Adrenal gland (tissue), 12 donors: ENCODE data around the gene CMIP. TPM values are rescaled to one million over a fixed set of nuclear protein-coding genes. Genes with fewer than 3 reads are reported as not detected.

Source experiments
- DNase-seq, 7 donors: peaks; one replicate each; pipeline ENCODE4 v3.0.0-alpha.2; 2019 to 2020
- H3K27ac ChIP-seq, 5 donors: fragments of 200-600 bp; sonication (generic) in 4 of 5; 1 replicate in 3 of 5; 2 replicates in 2 of 5; pipeline versions ENCODE4 v1.5.1 to v1.8.0; 2016 to 2020; ENCODE audit warnings: mild to moderate bottlenecking in 1 of 5
- H3K27me3 ChIP-seq: fragments of 200-600 bp; 2 replicates; pipeline ENCODE4 v1.8.0; 2021
- H3K36me3 ChIP-seq, 2 donors: fragments of 200-600 bp; replicated peaks in 1 of 2; 1 replicate in 1 of 2; 2 replicates in 1 of 2; pipeline versions ENCODE4 v1.5.1 to v1.8.0; 2018 to 2022
- H3K4me1 ChIP-seq, 2 donors: fragments of 200-600 bp; replicated peaks in 1 of 2; 1 replicate in 1 of 2; 2 replicates in 1 of 2; pipeline versions ENCODE4 v1.5.1 to v1.8.0; 2018 to 2021
- H3K4me3 ChIP-seq, 4 donors: fragments of 200-600 bp; sonication (generic) in 3 of 4; one replicate each; pipeline ENCODE4 v1.5.1; 2016 to 2018
- H3K9me3 ChIP-seq, 3 donors: fragments of 200-600 bp; sonication (generic) in 1 of 3; replicated peaks in 1 of 3; 1 replicate in 2 of 3; 2 replicates in 1 of 3; pipeline versions ENCODE4 v1.5.1 to v1.8.0; 2016 to 2021
- CTCF ChIP-seq, 6 experiments: fragments of 450-650 bp in 4 of 6; fragments of 200-600 bp in 2 of 6; sonication (generic) in 1 of 6; IDR thresholded peaks; 1 replicate in 5 of 6; 2 replicates in 1 of 6; pipeline versions ENCODE4 v1.5.1 to v1.8.0; 2016 to 2021; ENCODE audit warnings: antibody characterized with exemption in 6 of 6, mild to moderate bottlenecking in 2 of 6, moderate library complexity in 1 of 6
- POLR2A ChIP-seq, 2 donors: fragments of 450-650 bp; IDR thresholded peaks; one replicate each; pipeline ENCODE4 v1.6.1; 2017; ENCODE audit warnings: antibody characterized with exemption in 2 of 2, mild to moderate bottlenecking in 2 of 2, moderate library complexity in 1 of 2
- WGBS, 4 donors: extraction: QIAGEN DNeasy Blood & Tissue Kit in 2 of 4; methylation state at CpG; one replicate each; pipeline versions ENCODE4 v1.1.5 to v1.1.7; 2013 to 2017; 5-methylcytosine and 5-hydroxymethylcytosine counted together
- intact Hi-C, 2 donors: fragments of 100-400 bp; cut with DNase I; formaldehyde crosslinking; loops; one replicate each; pipeline versions ENCODE4 v1.14.1 to v1.15.0; 2022 to 2023
- polyA plus RNA-seq, 3 donors: library from polyadenylated mRNA; stranded (reverse); fragments of 200-250 nt in 2 of 3; fragments of 350-450 nt in 1 of 3; fragmentation: Illumina TruSeq in 1 of 3; extraction: RNeasy Lipid Tissue Mini Kit (QIAGEN cat#74804) in 1 of 3; gene quantifications; one replicate each; pipeline ENCODE4 v1.2.3, GENCODE V29; 2013 to 2014
- total RNA-seq, 9 donors: library from RNA; depleted of rRNA in 4 of 9; stranded (reverse); fragments of >200 nt in 4 of 9; fragments of 120-200 nt in 1 of 9; fragmentation: NEBNext Ultra II Directional in 1 of 9; extraction: Animal tissue kit (Norgen Biotek cat#: 25700) in 1 of 9; gene quantifications; one replicate each; pipeline versions ENCODE4 v1.1.0 to v1.2.4, GENCODE V29; 2013 to 2023
- donor health status: healthy with polysubstance abuse.
- donor health status: Bipolar disorder and iron deficiency.
- donor health status: DM: yes; HTN: yes; CAD: no.
- donor health status: DM: no; HTN: no; CAD: no.
- donor health status: DM: no; HTN: no; CAD: no.
- donor health status: DM: yes; HTN: yes; CAD: no.

The CMIP gene
- total and polyA plus RNA-seq, 12 donors: 8.1 to 87.9 (median 42.5) TPM

GRCh38 chr16:81537721-81538561 lies 93.3 kb downstream of the CMIP start:
- intact Hi-C loops: loop anchor here in 1 of 2 donors (10.0 kb wide), 1 partner anchor 57 kb away; no protein-coding TSS in a partner anchor
- no peak for DNase-seq
- Histone ChIP-seq H3K9me3 (no peaks in the 10 kb centered on the region), H3K27me3 (no peaks in the 10 kb centered on the region), H3K36me3 (no peaks in the 10 kb centered on the region), H3K27ac (no peak overlapping the region), H3K4me3 (no peak overlapping the region), H3K4me1 (peaks cover 8 to 23% of the 10 kb centered on the region in 2 donors)
- no peak for TF ChIP-seq POLR2A (IDR thresholded peaks at IDR 0.05)
- TF ChIP-seq CTCF (IDR thresholded peaks at IDR 0.05): no peak
- WGBS, 4 donors: 86 to 91% (median 88%) methylated on average over 12 to 18 of the region's 18 CpGs

DNA sequence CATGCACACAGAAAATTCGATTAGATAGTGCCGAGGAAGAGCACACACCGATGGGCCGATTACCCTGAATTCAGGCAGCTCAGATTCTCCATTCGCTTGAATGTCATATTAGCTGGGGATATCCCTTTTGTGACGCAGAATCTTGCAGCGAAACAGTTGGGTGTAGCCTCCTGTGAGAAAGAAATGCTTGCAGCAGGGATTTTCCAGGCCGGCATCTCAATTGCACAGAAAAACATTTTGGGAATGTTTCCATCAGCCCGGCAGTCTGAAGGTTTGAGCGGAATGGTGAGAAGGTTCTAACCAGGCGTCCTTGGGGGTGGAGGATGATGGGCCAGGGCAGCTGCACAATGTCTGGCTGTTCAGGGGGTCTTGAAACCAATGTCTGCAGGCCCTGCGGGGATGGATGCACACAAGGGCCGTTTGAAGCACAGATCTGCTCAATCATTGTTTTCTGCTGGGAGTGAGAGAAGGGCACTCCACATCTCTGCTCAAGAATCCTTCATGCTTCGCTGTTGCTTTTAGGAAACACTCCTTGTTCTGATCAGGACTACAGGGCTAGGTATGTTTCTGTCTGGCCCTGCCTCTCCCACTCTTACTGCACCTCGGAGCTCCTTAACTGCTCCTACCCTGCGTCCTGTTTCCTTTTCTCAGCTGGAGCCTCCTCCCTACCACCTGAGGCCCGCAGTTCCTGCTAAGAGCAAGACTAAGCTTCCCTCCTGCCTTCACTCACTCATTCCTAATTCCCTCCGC lies 94.6 kb downstream of the CMIP start:
- WGBS, 4 donors: 74 to 89% (median 83%) methylated on average over 18 of the region's 18 CpGs
- intact Hi-C loops: loop anchor here in 1 of 2 donors (10.0 kb wide), 1 partner anchor 56 kb away; no protein-coding TSS in a partner anchor

GRCh38 chr16:81539759-81540472 lies 95.3 kb downstream of the CMIP start:
- intact Hi-C loops: loop anchor here in 1 of 2 donors (10.0 kb wide), 1 partner anchor 55 kb away; no protein-coding TSS in a partner anchor
- WGBS, 4 donors: 84 to 89% (median 87%) methylated on average over 19 of the region's 19 CpGs

More for the DNA sequence above, 94.6 kb downstream of the CMIP start:
- peaks cover 18 to 29% of the 10 kb centered on the region in 2 donors for H3K4me1 ChIP-seq
- H3K27ac ChIP-seq: no peak overlapping the region
- H3K4me3 ChIP-seq: no peak overlapping the region
- no peaks in the 10 kb centered on the region for H3K9me3 ChIP-seq
- H3K27me3 ChIP-seq: no peaks in the 10 kb centered on the region
- TF ChIP-seq CTCF (IDR thresholded peaks at IDR 0.05) (no peak), POLR2A (IDR thresholded peaks at IDR 0.05) (no peak)
- DNase-seq: no peak
- H3K36me3 ChIP-seq: no peaks in the 10 kb centered on the region

More at GRCh38 chr16:81539759-81540472, 95.3 kb downstream of the CMIP start:
- Histone ChIP-seq H3K4me1 (peaks cover 25 to 36% of the 10 kb centered on the region in 2 donors), H3K9me3 (no peaks in the 10 kb centered on the region), H3K36me3 (no peaks in the 10 kb centered on the region), H3K27me3 (no peaks in the 10 kb centered on the region), H3K4me3 (no peak overlapping the region), H3K27ac (no peak overlapping the region)
- no peak for DNase-seq
- no peak for TF ChIP-seq CTCF (IDR thresholded peaks at IDR 0.05)
- TF ChIP-seq POLR2A (IDR thresholded peaks at IDR 0.05): no peak
